OCI-LY1 (cell line): ENCODE measurements around the gene CD248.
A peak's percentile ranks its signal among the peaks of the same experiment; 100 is the strongest.

Experiments used
- H2AFZ ChIP-seq: fragments of 200-600 bp; sonication (generic), shearing (Covaris generic); 2 replicates; pipeline ENCODE4 v1.6.0; 2014; ENCODE audit warnings: antibody characterized with exemption, mild to moderate bottlenecking, low read length
- H3F3A ChIP-seq: fragments of 200-600 bp; sonication (generic), shearing (Covaris generic); 2 replicates; pipeline ENCODE4 v1.6.0; 2014; ENCODE audit warnings: mild to moderate bottlenecking, antibody characterized with exemption, low read length, moderate library complexity; ENCODE audit not compliant: insufficient read depth
- H3K27ac ChIP-seq: fragments of 200-600 bp; sonication (generic); 2 replicates; pipeline ENCODE4 v1.5.1; 2014; ENCODE audit warnings: low read length, mixed run types, mild to moderate bottlenecking, low read depth; ENCODE audit not compliant: poor library complexity, severe bottlenecking
- H3K27me3 ChIP-seq: fragments of 200-600 bp; sonication (generic); 2 replicates; pipeline ENCODE4 v1.6.0; 2014; ENCODE audit warnings: antibody characterized with exemption, mild to moderate bottlenecking, low read length, moderate library complexity; ENCODE audit not compliant: insufficient read depth
- H3K36me3 ChIP-seq: fragments of 200-600 bp; sonication (generic); 2 replicates; pipeline ENCODE4 v1.6.1; 2014; ENCODE audit warnings: mild to moderate bottlenecking, antibody characterized with exemption, low read length, moderate library complexity, mixed read lengths; ENCODE audit not compliant: insufficient read depth
- H3K4me1 ChIP-seq: fragments of 200-600 bp; sonication (generic); 2 replicates; pipeline ENCODE4 v1.5.1; 2014; ENCODE audit warnings: mild to moderate bottlenecking, low read length, moderate library complexity; ENCODE audit not compliant: insufficient read depth, severe bottlenecking
- H3K4me2 ChIP-seq: fragments of 200-600 bp; sonication (generic), shearing (Covaris generic); 2 replicates; pipeline ENCODE4 v1.6.1; 2014; ENCODE audit warnings: low read length
- H3K4me3 ChIP-seq: fragments of 200-600 bp; sonication (generic); 2 replicates; pipeline ENCODE4 v1.5.1; 2014; ENCODE audit warnings: low read length, low read depth, mild to moderate bottlenecking, mixed read lengths; ENCODE audit not compliant: poor library complexity, severe bottlenecking
- H3K79me2 ChIP-seq: fragments of 200-600 bp; shearing (Covaris generic); 2 replicates; pipeline ENCODE4 v1.6.1; 2016; ENCODE audit warnings: mixed run types, low read length, mixed read lengths; ENCODE audit not compliant: insufficient read depth
- H3K9ac ChIP-seq: fragments of 200-600 bp; sonication (generic), shearing (Covaris generic); 2 replicates; pipeline ENCODE4 v1.6.1; 2014; ENCODE audit warnings: mild to moderate bottlenecking, low read length, mixed read lengths
- H3K9me2 ChIP-seq: fragments of 200-600 bp; sonication (generic), shearing (Covaris generic); 2 replicates; pipeline ENCODE4 v1.6.1; 2014; ENCODE audit warnings: low read depth, mild to moderate bottlenecking, low read length, mixed read lengths
- H3K9me3 ChIP-seq: fragments of 200-600 bp; shearing (Covaris generic); 2 replicates; pipeline ENCODE4 v1.6.1; 2014; ENCODE audit warnings: low read length, mixed read lengths
- H4K20me1 ChIP-seq: fragments of 200-600 bp; sonication (generic), shearing (Covaris generic); 2 replicates; pipeline ENCODE4 v1.6.0; 2016; ENCODE audit warnings: mild to moderate bottlenecking, low read length; ENCODE audit not compliant: insufficient read depth
- EZH2 ChIP-seq: fragments of 200-600 bp; sonication (generic), shearing (Covaris generic); IDR thresholded peaks from 2 replicates; pipeline ENCODE4 v1.8.0; 2017; ENCODE audit warnings: borderline replicate concordance, mixed run types, mild to moderate bottlenecking, antibody characterized with exemption, low read length, moderate library complexity, mixed read lengths
- TF ChIP-seq, protein P1 (sequence below): fragments of 200-600 bp; sonication (generic), shearing (Covaris generic); IDR thresholded peaks from 2 replicates; pipeline ENCODE4 v1.5.1; 2017; ENCODE audit warnings: mild to moderate bottlenecking, antibody characterized with exemption, low read length, moderate library complexity, mixed read lengths

Gene CD248

DNA sequence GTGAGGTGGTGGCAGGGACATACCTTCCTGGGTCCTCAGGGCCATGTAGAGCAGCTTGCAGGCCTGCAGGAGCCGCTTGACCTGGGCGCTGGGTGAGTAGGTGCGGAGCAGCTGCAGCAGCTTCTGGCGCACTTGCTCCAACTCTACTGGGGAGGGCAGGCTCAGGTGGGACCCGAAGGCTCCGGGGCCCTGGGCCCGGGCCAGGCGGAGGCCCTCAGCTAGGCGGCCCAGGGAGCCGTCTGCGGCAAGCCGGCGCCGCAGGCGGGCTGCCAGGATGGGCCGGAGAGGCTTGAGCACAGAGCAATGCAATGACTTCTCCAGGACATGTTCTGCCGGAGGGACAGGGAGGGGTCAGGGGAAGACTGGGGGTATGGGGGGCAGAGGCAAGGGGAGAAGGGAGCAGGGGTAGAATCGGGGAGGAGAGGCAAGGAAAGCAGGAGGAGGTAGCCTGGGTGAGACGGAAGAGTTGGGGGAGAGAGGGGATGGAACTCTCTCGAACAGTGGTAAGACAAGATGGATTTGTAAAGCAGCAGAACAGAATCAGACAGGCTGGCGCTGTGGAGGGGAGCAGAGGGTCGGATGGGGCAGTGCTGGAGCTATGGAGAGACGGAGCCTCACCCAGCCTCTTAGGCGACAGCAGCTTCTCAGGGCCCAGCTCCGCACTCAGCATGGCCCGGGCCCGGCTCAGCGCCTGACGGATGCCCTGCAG is 17.2 kb upstream of the CD248 start:
- no peak overlapping the region for H3K9ac ChIP-seq

DNA sequence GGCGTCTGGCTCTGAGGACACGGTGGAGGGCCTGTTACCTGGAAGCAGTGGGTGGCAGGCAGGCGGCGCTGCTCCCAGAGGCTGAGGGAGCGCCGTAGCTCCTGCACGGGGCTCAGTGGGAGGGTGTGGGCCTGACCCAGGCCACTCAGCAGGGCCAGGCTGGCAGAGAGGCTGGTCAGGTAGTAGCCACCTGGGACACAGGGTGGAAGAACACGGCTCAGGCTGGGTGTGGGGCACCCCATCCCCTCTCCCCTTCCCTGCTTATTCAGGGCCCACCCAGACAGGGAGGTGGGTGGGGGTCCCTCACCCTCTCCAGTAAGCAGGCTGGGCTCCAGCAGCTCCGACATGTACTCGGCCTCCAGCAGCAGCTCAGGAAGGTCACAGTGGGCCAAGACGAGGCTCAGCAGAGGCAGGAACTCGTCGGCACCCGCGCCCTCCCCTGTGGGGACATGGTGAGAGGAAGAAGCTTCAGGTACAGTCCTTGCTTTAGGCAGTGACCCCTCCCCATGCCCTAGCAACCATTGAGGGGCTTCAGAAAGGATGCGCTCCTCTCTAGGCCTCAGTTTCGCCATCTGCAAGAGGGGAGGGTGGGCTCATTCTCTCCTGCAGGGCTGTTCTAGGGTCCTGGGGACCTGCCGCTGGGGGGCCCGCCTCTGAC is 16.5 kb upstream of the CD248 start:
- H3K4me1 ChIP-seq = peaks cover 5% of the 10 kb centered on the region

More for the DNA sequence above, 17.2 kb upstream of the CD248 start:
- Histone ChIP-seq H3K9me3 (no peaks in the 10 kb centered on the region), H3K4me2 (no peak overlapping the region), H3K4me1 (no peaks in the 10 kb centered on the region), H3F3A (no peaks in the 10 kb centered on the region), H3K4me3 (no peak overlapping the region), H3K27me3 (peaks cover 8% of the 10 kb centered on the region), H3K36me3 (peaks cover 22% of the 10 kb centered on the region), H4K20me1 (no peaks in the 10 kb centered on the region), H2AFZ (no peak overlapping the region), H3K9me2 (no peaks in the 10 kb centered on the region), H3K79me2 (no peaks in the 10 kb centered on the region), H3K27ac (no peak overlapping the region)
- TF ChIP-seq, protein P1, sequence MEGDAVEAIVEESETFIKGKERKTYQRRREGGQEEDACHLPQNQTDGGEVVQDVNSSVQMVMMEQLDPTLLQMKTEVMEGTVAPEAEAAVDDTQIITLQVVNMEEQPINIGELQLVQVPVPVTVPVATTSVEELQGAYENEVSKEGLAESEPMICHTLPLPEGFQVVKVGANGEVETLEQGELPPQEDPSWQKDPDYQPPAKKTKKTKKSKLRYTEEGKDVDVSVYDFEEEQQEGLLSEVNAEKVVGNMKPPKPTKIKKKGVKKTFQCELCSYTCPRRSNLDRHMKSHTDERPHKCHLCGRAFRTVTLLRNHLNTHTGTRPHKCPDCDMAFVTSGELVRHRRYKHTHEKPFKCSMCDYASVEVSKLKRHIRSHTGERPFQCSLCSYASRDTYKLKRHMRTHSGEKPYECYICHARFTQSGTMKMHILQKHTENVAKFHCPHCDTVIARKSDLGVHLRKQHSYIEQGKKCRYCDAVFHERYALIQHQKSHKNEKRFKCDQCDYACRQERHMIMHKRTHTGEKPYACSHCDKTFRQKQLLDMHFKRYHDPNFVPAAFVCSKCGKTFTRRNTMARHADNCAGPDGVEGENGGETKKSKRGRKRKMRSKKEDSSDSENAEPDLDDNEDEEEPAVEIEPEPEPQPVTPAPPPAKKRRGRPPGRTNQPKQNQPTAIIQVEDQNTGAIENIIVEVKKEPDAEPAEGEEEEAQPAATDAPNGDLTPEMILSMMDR = no peak
- no peak for TF ChIP-seq EZH2

DNA sequence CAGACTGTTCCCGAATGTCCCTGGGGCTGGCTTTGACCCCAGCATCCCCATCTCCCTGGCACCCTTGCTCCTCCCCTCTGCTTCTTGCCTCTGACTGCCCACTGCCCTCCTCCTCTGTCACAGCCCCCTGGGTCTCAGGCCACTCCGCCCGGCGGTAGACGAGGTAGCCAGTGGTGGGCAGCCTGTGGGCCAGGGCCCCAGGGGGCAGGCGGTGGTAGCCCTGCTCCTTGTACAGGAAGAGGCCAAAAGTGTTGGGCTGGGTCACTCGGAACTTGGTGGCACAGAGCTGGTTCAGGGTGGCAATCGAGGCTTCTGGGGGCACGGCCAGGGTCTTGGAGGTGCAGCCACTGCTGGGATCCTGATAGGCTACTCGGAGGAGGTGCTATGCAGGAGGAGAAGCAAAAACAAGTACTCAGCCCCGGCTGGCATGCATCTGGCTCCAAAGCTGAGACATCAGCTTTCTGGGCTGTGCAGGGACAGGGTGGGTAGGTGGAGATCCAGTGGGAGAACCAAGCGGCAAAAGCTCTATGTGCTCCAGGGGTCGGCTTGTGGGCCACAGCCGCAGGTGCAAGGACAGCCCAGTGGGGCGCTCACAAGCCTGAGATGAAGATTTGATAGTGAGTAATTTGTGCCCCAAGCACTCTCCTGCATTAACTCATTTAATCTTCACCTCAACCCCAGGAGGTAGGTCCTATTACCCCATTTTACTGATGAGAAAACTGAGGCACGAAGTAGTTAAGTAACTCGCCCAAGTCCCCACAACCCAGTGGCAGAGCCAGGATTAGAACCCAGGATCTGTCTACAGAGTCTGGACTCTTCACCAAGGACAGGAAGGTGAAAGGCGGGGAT is 15.8 kb upstream of the CD248 start:
- H3K4me1 ChIP-seq = peaks cover 11% of the 10 kb centered on the region
- no peak overlapping the region for H3K27ac ChIP-seq
- no peak overlapping the region for H3K4me2 ChIP-seq

More for the DNA sequence above, 16.5 kb upstream of the CD248 start:
- Histone ChIP-seq H3F3A (no peaks in the 10 kb centered on the region), H3K9me3 (no peaks in the 10 kb centered on the region), H3K79me2 (no peaks in the 10 kb centered on the region), H3K4me2 (no peak overlapping the region), H2AFZ (no peak overlapping the region), H4K20me1 (no peaks in the 10 kb centered on the region), H3K36me3 (peaks cover 16% of the 10 kb centered on the region), H3K9me2 (no peaks in the 10 kb centered on the region), H3K4me3 (no peak overlapping the region), H3K27ac (no peak overlapping the region), H3K27me3 (peaks cover 8% of the 10 kb centered on the region), H3K9ac (no peak overlapping the region)
- TF ChIP-seq, protein P1 = peak; percentile 16; the same call in 1 of the 2 replicates
- no peak for TF ChIP-seq EZH2

More for the DNA sequence above, 15.8 kb upstream of the CD248 start:
- H3K4me3 ChIP-seq = no peak overlapping the region
- H4K20me1 ChIP-seq = no peaks in the 10 kb centered on the region
- no peaks in the 10 kb centered on the region for H3K79me2 ChIP-seq
- peaks cover 9% of the 10 kb centered on the region; the same call in 1 of the 2 replicates for H3K36me3 ChIP-seq
- no peak overlapping the region for H2AFZ ChIP-seq
- H3K9ac ChIP-seq = no peak overlapping the region
- H3K9me2 ChIP-seq = no peaks in the 10 kb centered on the region
- H3F3A ChIP-seq = no peaks in the 10 kb centered on the region
- H3K27me3 ChIP-seq = peaks cover 8% of the 10 kb centered on the region
- no peak for TF ChIP-seq EZH2
- TF ChIP-seq, protein P1 = no peak
- H3K9me3 ChIP-seq = no peaks in the 10 kb centered on the region
